K562 (cell line): ENCODE results near the gene TUBB2A. TPM values are rescaled to one million over a fixed set of nuclear protein-coding genes. Genes with fewer than 3 reads are reported as not detected.

Source experiments
- CEBPB ChIP-seq: fragments of 450-650 bp; IDR thresholded peaks from 2 replicates; pipeline ENCODE4 v1.6.1; 2016; ENCODE audit warnings: missing genetic modification characterization, missing compliant biosample characterization
- ETV1 ChIP-seq: fragments of 450-650 bp; conservative IDR thresholded peaks from 2 replicates; pipeline ENCODE4 v1.6.1; 2016; ENCODE audit warnings: missing genetic modification characterization, control low read depth, low read depth, missing compliant biosample characterization
- ETV5 ChIP-seq: sonication (generic); formaldehyde crosslinking; IDR thresholded peaks from 2 replicates; pipeline ENCODE4 v1.4.0; 2020; ENCODE audit warnings: low read depth, mild to moderate bottlenecking, missing genetic modification reagents
- JUN ChIP-seq, 2 experiments: sonication (generic) in 1 of 2; formaldehyde crosslinking in 1 of 2; IDR thresholded peaks; 2 replicates each; pipeline versions ENCODE4 v1.6.1 to v1.8.0; 2012 to 2022; ENCODE audit warnings: borderline replicate concordance in 2 of 2, mild to moderate bottlenecking in 2 of 2, improper control_type of control experiment in 1 of 2, low read depth in 1 of 2, low read length in 1 of 2, missing genetic modification reagents in 1 of 2
- KAT2B ChIP-seq: IDR thresholded peaks from one replicate; pipeline ENCODE4 v1.6.1; 2012; ENCODE audit warnings: low read depth, mild to moderate bottlenecking, control low read depth, inconsistent platforms, low read length, moderate library complexity
- NBN ChIP-seq: fragments of 450-650 bp; IDR thresholded peaks from 2 replicates; pipeline ENCODE4 v1.6.1; 2016; ENCODE audit warnings: low read depth, mild to moderate bottlenecking
- PYGO2 ChIP-seq: fragments of 450-650 bp; IDR thresholded peaks from 2 replicates; pipeline ENCODE4 v1.6.1; 2016; ENCODE audit warnings: mild to moderate bottlenecking, missing genetic modification characterization, moderate library complexity, missing compliant biosample characterization
- RUNX1 ChIP-seq: sonication (generic); IDR thresholded peaks from 2 replicates; pipeline ENCODE4 v1.6.1; 2016; ENCODE audit warnings: antibody characterized with exemption, low read depth
- TEAD1 ChIP-seq, 2 experiments: fragments of 450-650 bp in 1 of 2; sonication (generic) in 1 of 2; formaldehyde crosslinking; IDR thresholded peaks; 2 replicates each; pipeline versions ENCODE4 v1.4.0 to v1.8.0; 2020 to 2022; ENCODE audit warnings: mild to moderate bottlenecking in 2 of 2, missing genetic modification reagents in 1 of 2
- polyA plus RNA-seq, 8 experiments: library from polyadenylated mRNA; depleted of rRNA in 4 of 8; stranded (reverse) in 5 of 8; unstranded in 3 of 8; fragments of >200 nt; fragmentation: Nextera tagmentation in 2 of 8; fragmentation: Illumina TruSeq in 1 of 8; extraction: Ambion mirVana in 2 of 8; extraction: Trizol in 1 of 8; gene quantifications; 2 replicates each; pipeline versions ENCODE4 v1.2.1 to v1.2.3, GENCODE V29; 2011 to 2014; ENCODE audit warnings: inconsistent platforms in 1 of 8, missing spikeins in 1 of 8
- total RNA-seq, 7 experiments: library from RNA; depleted of rRNA in 6 of 7; stranded (reverse); fragments of >200 nt in 6 of 7; fragmentation: Illumina TruSeq in 2 of 7; extraction: Trizol in 2 of 7; gene quantifications; 2 replicates each; pipeline versions ENCODE4 v1.2.1 to v1.2.3, GENCODE V29; 2011 to 2021; ENCODE audit warnings: low replicate concordance in 1 of 7
- TF ChIP-seq, protein P1 (sequence below): fragments of 450-650 bp; IDR thresholded peaks from 2 replicates; pipeline ENCODE4 v1.6.1; 2017; ENCODE audit warnings: antibody characterized with exemption, mild to moderate bottlenecking
- TF ChIP-seq, protein P2 (sequence below), 2 experiments: fragments of 450-650 bp; IDR thresholded peaks; 2 replicates each; pipeline ENCODE4 v1.6.1; 2016; ENCODE audit warnings: mild to moderate bottlenecking in 2 of 2, borderline replicate concordance in 1 of 2, low read depth in 1 of 2, moderate library complexity in 1 of 2
- TF ChIP-seq, protein P3 (sequence below): fragments of 250-450 bp; sonication (Bioruptor Pico); IDR thresholded peaks from 2 replicates; pipeline ENCODE4 v1.4.0; 2020; ENCODE audit warnings: mild to moderate bottlenecking, moderate library complexity, borderline replicate concordance

The TUBB2A gene
- total and polyA plus RNA-seq, 9 of the 15 experiments (the other 6 are each of a cell fraction or from before 2014, with no cell fraction given): 3.6 to 92.1 (median 45.6) TPM

DNA sequence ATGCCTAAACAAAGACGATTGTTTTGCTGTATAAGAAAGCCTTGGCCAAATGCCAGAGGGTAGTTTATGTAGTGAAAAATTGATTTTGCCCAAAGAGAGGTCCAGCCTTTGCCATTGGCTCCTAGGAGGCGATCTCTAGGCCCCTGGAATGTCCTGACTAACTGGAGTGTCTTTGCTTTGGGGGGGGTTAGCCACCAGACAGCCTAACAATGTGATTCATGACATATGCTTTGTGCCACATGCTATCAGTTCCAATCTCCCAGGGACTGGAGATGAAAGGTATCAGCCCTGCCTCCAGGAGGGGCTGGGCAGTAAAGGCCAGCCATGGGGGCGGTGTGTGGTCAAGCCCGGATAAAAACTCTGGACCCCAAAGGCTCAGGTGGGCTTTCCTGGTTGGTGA, 32.7 kb upstream of the TUBB2A start (continued):
- TF ChIP-seq, protein P1, sequence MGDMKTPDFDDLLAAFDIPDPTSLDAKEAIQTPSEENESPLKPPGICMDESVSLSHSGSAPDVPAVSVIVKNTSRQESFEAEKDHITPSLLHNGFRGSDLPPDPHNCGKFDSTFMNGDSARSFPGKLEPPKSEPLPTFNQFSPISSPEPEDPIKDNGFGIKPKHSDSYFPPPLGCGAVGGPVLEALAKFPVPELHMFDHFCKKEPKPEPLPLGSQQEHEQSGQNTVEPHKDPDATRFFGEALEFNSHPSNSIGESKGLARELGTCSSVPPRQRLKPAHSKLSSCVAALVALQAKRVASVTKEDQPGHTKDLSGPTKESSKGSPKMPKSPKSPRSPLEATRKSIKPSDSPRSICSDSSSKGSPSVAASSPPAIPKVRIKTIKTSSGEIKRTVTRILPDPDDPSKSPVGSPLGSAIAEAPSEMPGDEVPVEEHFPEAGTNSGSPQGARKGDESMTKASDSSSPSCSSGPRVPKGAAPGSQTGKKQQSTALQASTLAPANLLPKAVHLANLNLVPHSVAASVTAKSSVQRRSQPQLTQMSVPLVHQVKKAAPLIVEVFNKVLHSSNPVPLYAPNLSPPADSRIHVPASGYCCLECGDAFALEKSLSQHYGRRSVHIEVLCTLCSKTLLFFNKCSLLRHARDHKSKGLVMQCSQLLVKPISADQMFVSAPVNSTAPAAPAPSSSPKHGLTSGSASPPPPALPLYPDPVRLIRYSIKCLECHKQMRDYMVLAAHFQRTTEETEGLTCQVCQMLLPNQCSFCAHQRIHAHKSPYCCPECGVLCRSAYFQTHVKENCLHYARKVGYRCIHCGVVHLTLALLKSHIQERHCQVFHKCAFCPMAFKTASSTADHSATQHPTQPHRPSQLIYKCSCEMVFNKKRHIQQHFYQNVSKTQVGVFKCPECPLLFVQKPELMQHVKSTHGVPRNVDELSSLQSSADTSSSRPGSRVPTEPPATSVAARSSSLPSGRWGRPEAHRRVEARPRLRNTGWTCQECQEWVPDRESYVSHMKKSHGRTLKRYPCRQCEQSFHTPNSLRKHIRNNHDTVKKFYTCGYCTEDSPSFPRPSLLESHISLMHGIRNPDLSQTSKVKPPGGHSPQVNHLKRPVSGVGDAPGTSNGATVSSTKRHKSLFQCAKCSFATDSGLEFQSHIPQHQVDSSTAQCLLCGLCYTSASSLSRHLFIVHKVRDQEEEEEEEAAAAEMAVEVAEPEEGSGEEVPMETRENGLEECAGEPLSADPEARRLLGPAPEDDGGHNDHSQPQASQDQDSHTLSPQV: no peak
- TF ChIP-seq RUNX1 (no peak), PYGO2 (tag) (no peak), NBN (no peak), KAT2B (no peak), JUN (IDR thresholded peaks at IDR 0.05; ENCODE audit: borderline replicate concordance, low read depth, low read length) (no peak), JUN (CRISPR knock-in tag; IDR thresholded peaks at IDR 0.05; ENCODE audit: borderline replicate concordance) (no peak), CEBPB (tag) (no peak), TEAD1 (CRISPR knock-in tag; IDR thresholded peaks at IDR 0.05) (no peak), ETV5 (CRISPR knock-in tag) (no peak), ETV1 (tag) (no peak)
- TF ChIP-seq, protein P2, sequence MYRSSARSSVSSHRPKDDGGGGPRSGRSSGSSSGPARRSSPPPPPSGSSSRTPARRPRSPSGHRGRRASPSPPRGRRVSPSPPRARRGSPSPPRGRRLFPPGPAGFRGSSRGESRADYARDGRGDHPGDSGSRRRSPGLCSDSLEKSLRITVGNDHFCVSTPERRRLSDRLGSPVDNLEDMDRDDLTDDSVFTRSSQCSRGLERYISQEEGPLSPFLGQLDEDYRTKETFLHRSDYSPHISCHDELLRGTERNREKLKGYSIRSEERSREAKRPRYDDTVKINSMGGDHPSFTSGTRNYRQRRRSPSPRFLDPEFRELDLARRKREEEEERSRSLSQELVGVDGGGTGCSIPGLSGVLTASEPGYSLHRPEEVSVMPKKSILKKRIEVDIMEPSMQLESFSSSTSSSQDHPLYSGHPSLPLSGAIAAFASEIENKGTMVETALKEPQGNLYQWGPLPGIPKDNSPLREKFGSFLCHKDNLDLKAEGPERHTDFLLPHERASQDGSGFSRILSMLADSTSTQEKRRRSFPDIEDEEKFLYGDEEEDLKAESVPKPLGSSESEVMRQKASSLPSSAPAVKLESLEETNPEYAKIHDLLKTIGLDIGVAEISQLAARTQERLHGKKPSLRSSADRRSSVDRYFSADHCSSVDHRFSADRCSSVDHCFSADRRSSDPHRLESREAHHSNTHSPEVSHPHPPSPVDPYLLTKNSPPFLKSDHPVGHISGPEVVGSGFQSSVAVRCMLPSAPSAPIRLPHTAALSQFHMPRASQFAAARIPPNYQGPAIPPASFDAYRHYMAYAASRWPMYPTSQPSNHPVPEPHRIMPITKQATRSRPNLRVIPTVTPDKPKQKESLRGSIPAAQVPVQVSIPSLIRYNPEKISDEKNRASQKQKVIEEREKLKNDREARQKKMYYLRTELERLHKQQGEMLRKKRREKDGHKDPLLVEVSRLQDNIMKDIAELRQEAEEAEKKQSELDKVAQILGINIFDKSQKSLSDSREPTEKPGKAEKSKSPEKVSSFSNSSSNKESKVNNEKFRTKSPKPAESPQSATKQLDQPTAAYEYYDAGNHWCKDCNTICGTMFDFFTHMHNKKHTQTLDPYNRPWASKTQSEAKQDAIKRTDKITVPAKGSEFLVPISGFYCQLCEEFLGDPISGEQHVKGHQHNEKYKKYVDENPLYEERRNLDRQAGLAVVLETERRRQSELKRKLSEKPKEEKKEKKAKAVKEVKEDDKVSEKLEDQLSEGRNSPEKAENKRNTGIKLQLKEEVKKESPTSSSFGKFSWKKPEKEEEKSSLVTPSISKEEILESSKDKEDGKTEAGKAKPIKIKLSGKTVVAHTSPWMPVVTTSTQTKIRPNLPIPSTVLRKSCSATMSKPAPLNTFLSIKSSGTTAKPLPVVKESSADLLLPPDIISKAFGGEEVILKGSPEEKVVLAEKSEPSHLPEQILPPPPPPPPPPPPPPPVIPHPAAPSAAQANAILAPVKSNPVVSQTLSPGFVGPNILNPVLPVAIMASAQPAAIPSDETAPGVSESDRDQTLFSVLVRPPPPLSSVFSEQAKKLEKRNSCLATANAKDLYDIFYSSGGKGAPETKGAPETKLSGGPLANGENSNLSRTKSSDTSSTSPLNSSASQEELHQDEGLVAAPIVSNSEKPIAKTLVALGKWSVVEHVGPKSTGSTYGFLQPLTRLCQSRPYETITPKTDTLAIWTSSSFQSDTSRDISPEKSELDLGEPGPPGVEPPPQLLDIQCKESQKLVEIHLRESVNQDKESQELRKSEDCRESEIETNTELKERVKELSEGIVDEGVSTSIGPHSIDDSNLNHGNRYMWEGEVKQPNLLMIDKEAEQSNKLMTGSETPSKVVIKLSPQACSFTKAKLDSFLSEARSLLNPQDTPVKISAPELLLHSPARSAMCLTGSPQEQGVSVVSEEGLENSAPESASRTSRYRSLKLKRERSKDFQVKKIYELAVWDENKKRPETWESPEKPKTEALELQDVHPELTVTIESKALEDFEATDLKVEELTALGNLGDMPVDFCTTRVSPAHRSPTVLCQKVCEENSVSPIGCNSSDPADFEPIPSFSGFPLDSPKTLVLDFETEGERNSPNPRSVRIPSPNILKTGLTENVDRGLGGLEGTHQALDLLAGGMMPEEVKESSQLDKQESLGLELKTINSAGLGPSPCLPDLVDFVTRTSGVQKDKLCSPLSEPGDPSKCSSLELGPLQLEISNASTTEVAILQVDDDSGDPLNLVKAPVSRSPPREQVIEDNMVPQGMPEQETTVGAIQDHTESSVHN (IDR thresholded peaks at IDR 0.05; ENCODE audit: borderline replicate concordance in 1 of 2, low read depth in 1 of 2): no peak
- TF ChIP-seq, protein P3, sequence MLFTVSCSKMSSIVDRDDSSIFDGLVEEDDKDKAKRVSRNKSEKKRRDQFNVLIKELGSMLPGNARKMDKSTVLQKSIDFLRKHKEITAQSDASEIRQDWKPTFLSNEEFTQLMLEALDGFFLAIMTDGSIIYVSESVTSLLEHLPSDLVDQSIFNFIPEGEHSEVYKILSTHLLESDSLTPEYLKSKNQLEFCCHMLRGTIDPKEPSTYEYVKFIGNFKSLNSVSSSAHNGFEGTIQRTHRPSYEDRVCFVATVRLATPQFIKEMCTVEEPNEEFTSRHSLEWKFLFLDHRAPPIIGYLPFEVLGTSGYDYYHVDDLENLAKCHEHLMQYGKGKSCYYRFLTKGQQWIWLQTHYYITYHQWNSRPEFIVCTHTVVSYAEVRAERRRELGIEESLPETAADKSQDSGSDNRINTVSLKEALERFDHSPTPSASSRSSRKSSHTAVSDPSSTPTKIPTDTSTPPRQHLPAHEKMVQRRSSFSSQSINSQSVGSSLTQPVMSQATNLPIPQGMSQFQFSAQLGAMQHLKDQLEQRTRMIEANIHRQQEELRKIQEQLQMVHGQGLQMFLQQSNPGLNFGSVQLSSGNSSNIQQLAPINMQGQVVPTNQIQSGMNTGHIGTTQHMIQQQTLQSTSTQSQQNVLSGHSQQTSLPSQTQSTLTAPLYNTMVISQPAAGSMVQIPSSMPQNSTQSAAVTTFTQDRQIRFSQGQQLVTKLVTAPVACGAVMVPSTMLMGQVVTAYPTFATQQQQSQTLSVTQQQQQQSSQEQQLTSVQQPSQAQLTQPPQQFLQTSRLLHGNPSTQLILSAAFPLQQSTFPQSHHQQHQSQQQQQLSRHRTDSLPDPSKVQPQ (CRISPR knock-in tag): no peak
